ENCODE measurements around the gene AKR1C4.
"Not testable (repeated sequence)": the region's sequence is repeated elsewhere in the genome, so short reads cannot be mapped to it uniquely, and the experiment has no call there.

DNA sequence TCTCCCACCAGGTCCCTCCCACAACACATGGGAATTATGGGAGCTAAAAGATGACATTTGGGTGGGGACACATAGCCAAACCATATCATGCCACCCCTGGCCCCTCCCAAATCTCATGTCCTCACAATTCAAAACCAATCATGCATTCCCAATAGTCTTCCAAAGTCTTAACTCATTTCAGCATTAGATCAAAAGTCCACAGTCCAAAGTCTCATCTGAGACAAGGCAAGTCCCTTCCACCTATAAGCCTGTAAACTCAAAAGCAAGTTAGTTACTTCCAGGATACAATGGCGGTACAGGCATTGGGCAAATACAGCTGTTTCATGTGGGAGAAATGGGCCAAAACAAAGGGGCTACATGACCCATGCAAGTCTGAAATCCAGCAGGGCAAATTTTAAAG, 13.1 kb downstream of the AKR1C4 start:
- TF ChIP-seq, protein P1, sequence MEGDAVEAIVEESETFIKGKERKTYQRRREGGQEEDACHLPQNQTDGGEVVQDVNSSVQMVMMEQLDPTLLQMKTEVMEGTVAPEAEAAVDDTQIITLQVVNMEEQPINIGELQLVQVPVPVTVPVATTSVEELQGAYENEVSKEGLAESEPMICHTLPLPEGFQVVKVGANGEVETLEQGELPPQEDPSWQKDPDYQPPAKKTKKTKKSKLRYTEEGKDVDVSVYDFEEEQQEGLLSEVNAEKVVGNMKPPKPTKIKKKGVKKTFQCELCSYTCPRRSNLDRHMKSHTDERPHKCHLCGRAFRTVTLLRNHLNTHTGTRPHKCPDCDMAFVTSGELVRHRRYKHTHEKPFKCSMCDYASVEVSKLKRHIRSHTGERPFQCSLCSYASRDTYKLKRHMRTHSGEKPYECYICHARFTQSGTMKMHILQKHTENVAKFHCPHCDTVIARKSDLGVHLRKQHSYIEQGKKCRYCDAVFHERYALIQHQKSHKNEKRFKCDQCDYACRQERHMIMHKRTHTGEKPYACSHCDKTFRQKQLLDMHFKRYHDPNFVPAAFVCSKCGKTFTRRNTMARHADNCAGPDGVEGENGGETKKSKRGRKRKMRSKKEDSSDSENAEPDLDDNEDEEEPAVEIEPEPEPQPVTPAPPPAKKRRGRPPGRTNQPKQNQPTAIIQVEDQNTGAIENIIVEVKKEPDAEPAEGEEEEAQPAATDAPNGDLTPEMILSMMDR (IDR thresholded peaks at IDR 0.05), result not testable (repeated sequence)
- TF ChIP-seq SIN3A (IDR thresholded peaks at IDR 0.05; ENCODE audit: borderline replicate concordance, insufficient read depth, low read depth, low read length), result not testable (repeated sequence)
- TF ChIP-seq, protein P2, sequence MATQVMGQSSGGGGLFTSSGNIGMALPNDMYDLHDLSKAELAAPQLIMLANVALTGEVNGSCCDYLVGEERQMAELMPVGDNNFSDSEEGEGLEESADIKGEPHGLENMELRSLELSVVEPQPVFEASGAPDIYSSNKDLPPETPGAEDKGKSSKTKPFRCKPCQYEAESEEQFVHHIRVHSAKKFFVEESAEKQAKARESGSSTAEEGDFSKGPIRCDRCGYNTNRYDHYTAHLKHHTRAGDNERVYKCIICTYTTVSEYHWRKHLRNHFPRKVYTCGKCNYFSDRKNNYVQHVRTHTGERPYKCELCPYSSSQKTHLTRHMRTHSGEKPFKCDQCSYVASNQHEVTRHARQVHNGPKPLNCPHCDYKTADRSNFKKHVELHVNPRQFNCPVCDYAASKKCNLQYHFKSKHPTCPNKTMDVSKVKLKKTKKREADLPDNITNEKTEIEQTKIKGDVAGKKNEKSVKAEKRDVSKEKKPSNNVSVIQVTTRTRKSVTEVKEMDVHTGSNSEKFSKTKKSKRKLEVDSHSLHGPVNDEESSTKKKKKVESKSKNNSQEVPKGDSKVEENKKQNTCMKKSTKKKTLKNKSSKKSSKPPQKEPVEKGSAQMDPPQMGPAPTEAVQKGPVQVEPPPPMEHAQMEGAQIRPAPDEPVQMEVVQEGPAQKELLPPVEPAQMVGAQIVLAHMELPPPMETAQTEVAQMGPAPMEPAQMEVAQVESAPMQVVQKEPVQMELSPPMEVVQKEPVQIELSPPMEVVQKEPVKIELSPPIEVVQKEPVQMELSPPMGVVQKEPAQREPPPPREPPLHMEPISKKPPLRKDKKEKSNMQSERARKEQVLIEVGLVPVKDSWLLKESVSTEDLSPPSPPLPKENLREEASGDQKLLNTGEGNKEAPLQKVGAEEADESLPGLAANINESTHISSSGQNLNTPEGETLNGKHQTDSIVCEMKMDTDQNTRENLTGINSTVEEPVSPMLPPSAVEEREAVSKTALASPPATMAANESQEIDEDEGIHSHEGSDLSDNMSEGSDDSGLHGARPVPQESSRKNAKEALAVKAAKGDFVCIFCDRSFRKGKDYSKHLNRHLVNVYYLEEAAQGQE (IDR thresholded peaks at IDR 0.05; ENCODE audit: insufficient read depth in 1 of 2, low read depth in 2 of 2, low read length in 1 of 2), result not testable (repeated sequence)

Data from Panc1 (cell line).